ENCODE measurements around the gene NMT2.

NMT2 gene

DNA sequence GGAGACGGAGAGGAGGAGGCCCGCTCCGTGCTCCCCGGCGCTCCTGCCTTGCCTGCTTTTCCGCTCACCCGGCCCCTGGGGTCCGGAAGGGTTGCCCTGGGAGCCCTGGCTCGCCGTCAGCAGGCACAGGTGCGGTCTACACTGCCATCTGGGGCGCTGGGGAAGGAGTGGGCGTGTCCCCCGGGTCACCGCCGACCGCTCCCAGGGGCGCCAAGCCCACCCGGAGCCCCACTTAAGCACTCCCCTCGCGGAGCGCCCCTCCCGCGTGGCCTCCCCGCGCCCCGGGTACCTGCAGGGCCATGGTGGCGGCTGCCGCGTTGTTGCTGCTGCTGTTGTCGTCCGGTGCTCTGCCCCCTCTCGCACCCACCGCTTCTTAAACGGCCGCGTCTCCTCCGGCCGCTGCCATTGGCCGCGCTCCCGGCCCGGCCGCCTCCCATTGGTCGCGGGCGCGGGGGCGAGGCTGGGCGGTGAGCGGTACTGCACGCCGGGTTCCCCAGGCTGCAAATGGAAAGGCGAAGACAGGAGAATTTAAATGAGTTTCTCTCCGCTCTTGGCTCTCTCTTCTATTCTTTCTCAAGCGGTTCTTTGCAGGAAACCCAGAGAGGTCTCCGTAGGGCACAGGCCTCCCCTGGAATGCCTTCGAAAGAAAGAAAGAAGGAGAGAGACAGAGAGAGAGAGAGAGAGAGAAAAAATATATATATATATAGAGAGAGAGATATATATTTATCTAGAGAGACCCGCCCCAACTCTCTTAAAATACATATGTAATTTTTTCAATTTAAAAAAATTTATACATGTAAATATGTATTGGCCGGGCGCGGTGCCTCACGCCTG is 79.8 kb downstream of the NMT2 start, which contains the start of gene ACBD7:
Gene ACBD7 (minus strand): TSS at position 349 of the 834 bp plus-strand sequence. CDS start 48 bp downstream, at position 301.
- peak; percentile 75 to 79 for DNase-seq

DNA sequence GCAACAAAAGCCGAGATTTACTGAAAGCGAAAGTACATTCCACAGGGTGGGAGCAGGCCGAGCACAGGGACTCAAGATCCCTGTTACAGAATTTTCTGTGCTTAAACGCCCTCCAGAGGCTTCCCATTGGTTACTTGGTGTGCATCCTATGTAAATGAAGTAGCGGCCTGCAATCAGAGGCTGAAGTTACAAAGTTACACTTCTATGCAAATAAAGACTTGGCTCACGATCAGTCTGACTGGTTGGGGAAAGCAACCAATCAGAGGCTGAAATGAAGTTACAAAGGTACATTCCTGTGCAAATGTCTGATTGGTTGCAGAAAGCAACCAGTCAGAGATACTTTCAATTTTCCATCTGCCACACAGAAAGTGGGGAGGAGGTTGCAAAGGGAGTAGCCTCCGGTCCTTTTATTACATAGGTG is 84.0 kb downstream of the NMT2 start:
- DNase-seq: peak; percentile 20 to 75

DNA sequence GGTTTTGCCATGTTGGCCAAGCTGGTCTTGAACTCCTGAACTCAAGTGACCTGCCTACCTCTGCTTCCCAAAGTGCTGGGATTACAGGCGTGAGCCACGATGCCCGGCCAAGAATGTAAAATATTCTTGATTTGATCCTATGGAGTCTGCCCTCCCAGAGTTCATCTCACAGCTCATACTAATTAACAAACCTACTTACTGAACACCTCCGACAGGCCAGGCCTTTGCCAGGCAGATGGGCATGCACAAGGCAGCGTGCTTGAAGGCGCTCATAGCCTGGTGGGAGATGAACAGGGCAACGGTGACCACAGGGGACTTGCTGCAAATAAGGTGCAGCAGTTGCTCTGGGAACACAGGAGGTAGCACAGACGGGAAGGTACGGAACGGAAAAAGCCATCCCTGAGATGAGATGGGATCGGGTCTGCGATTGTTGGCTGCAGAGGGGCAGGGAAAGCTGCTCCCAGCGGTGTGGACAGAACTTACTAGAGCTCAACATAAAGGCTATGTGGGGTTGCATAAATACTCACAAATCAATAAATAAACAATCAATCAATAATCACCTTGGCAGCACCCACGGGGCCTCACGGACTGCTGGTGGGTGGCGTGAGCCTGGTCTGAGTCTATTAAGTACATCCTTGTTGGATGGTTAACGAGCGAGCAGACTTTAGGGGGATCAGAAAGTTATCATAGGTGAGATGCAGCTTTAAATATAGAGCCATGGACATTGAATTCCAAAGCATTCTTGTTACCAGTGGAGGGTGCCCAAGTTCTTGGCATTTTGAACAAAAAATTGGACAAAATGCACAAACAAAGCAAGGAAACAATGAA is 84.6 kb downstream of the NMT2 start:
- DNase-seq: no peak

DNA sequence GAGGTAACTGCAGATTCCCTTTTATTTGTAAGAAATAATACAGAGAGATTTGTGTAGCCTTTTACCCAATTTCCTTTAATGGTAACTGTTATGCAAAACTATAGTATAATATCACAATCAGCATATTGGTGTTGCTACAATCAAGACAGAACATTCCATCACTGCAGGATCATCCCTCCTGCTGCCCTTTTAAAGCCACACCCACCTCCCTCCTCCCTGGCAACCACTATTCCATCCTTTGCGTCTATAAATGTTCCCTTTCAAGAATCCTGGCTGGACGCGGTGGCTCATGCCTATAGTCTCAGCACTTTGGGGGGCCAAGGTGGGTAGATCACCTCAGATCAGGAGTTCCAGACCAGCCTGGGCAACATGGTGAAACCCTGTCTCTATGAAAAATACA is 93.1 kb downstream of the NMT2 start:
- no peak for DNase-seq

DNA sequence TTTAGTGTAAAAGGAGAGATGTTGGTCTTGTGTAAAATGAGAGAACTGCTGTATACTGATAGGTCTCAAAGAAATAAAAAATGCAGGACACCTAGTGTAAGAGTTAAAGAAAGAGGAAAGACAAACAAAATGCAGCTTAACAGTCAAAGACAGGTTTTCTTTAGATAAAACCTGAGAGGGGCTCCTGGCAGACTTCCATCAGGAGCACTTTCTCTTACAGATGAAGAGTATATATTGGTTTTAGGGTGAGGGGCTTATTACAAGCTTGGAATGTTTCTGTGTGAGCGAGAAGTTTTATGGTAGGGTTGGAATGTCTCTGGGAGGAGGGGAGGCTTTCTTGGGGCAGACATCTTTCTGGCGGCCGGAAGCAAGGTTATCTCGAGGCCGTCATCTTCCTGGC is 96.1 kb downstream of the NMT2 start:
- no peak for DNase-seq

DNA sequence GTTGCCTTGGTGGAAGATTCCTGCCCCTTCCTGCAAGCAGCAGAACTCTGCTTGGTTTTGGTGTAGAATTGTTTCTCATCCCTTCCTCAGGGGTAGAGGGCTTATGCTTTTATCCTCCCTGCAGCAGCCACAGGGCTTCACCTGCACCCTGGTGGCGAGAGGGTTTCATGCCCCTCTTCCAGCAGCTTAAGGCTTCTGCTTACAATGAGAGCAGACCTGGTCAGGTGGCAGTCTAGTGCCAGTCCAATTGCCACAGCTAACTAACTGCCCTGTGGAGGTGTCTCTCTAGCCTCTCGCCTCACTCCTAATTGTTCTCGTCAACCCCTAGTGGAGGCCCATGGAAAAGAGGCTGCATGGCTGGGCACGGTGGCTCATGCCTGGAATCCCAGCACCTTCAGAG is 99.3 kb downstream of the NMT2 start:
- no peak for DNase-seq

DNA sequence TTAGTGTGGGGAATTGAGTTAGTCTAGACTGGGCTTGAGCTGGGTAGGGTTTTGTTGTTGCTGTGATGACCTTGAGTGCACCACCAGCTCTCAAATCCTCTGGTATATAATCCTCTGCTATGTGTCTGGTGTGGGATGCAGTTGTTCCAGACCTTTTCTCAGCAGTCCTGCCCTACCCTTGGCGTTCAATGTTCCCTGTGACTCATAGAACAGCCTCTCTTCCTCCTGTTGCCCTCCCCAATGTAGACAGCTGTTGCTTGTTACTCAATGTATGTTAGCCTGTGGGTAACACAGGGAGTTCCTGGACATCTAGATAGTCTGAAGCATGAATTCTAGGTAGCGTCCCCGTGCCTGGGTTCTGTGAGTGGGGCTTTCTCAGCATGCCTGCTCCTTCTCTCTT is 99.7 kb downstream of the NMT2 start:
- no peak for DNase-seq

DNA sequence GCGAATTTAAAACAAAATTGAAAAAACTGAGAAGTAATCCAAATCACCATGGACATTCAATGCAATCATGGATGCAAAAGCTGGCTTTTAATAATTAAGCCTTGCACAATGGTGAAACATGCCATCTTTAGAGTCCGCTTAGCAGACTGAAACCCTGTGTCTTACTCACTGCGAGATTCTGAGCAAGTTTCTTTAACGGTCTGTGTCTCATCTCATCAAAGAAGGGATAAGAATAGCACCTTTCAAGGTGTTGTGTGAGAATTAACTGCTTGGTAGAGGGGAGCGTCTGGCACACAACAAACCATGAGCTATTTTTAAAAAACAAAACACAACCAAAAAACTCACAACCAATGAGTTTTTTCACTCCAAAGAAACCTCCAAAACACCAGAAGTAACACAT is 101.3 kb downstream of the NMT2 start:
- DNase-seq: no peak

DNA sequence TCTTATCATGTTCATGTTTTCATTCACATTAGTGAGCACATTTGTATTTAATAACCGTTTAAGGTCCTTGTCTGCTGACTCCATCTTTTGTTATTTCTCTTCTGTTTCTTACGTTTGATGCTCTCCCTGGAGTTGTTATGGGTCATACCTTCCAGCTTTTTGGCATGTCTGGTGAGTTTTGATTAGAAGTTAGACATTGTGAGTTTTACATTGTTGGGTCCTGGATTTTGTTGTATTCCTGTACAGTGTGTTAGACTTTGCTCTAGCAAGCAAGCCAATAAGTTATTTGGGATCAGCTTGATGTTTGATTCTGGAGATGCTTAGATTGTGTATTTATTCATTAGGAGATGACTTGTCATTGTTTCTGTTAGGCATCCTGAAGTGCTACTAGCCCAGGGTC is 107.9 kb downstream of the NMT2 start:
- no peak for DNase-seq

DNA sequence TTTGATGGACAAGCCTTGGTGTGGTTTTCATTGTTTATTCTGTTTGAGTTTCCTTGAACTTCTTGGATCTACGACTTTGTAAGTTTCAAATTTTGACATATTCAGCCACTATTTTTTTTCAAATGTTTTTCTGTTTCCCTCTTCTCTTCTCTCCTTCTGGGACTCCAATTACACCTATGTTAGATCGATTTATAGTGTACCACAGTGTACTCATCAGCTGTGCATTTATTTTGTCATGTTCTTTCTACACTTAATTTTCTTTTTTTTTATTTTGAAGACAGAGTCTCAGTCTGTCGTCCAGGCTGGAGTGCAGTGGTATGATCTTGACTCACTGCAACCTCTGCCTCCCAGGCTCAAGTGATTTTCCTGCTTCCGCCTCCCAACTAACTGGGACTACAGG is 108.6 kb downstream of the NMT2 start:
- no peak for DNase-seq

DNA sequence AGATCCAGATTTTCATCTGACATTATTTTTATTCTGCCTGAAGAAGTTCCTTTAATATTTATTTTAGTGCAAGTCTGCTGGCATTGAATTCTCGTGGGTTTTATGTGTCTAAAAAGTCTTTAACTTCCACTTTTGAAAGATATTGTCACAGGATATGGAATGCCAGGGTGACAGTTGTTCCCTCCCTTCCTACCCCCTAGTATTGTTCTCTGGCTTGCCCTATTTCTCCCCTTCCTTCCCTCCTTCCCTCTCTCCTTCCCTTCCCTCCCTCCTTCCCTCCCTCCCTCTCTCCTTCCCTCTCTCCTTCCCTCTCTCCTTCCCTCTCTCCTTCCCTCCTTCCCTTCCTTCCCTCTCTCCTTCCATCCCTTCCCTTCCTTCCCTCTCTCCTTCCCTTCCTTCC is 109.8 kb downstream of the NMT2 start:
- no peak for DNase-seq

Measured in CD4-positive, alpha-beta T cell treated with Interleukin-4 for 1 hour (primary cell).